Measurements from ENCODE around the gene AHCTF1.

- no peak for TF ChIP-seq CTCF (IDR thresholded peaks at IDR 0.05; ENCODE audit: insufficient read depth, low read depth, low read length)
- no peak for TF ChIP-seq EZH2 (IDR thresholded peaks at IDR 0.05; ENCODE audit: insufficient read depth, low read length)
Observed at GRCh38 chr1:246878551-246878950, 53.2 kb downstream of the AHCTF1 start.
